GM10248 (cell line): Measurements from ENCODE around the gene NXPH1.

ENCODE experiments used
- CTCF ChIA-PET: fragments of 300-600 bp; sonication (Branson Sonifier 250); formaldehyde crosslinking; extraction: SDS; loops from one replicate; lab custom pipeline; 2021; ENCODE audit warnings: antibody characterized with exemption; lab: Yijun Ruan, JAX
- POLR2A ChIA-PET: fragments of 350-650 bp; sonication (Branson Sonifier 250); formaldehyde crosslinking; extraction: SDS; loops from one replicate; lab custom pipeline; 2020; ENCODE audit warnings: antibody characterized with exemption; lab: Yijun Ruan, JAX
- DNase-seq: peaks from one replicate; pipeline ENCODE4 v3.0.0; 2012; ENCODE audit errors: extremely low spot score
- TF ChIP-seq, protein P1 (sequence below): IDR thresholded peaks from 2 replicates; pipeline ENCODE4 v1.5.1; 2012; ENCODE audit warnings: mild to moderate bottlenecking, low read depth; ENCODE audit errors: extremely low read depth, missing control alignments, control extremely low read depth

NXPH1 gene

DNA sequence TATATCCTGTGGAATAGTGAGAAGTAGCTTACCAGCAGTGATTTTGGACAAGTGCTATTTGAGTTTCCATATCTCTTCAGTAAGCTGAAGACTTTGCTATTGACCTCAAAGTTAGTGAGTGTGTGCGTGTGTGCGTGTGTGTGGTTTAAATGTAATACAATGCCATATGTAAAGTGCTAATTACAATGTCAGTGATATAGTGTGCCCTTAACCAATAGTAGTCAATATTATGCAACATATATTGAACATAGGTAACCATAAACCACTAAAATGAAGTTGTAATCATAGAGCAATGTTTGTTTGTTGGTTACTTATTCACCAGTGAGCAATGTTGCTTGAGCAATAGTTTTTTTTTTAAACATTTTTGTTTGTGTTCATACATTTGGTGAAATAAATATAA lies 309.4 kb downstream of the NXPH1 start:
- POLR2A ChIA-PET = no interaction called here
- no peak for DNase-seq
- TF ChIP-seq, protein P1, sequence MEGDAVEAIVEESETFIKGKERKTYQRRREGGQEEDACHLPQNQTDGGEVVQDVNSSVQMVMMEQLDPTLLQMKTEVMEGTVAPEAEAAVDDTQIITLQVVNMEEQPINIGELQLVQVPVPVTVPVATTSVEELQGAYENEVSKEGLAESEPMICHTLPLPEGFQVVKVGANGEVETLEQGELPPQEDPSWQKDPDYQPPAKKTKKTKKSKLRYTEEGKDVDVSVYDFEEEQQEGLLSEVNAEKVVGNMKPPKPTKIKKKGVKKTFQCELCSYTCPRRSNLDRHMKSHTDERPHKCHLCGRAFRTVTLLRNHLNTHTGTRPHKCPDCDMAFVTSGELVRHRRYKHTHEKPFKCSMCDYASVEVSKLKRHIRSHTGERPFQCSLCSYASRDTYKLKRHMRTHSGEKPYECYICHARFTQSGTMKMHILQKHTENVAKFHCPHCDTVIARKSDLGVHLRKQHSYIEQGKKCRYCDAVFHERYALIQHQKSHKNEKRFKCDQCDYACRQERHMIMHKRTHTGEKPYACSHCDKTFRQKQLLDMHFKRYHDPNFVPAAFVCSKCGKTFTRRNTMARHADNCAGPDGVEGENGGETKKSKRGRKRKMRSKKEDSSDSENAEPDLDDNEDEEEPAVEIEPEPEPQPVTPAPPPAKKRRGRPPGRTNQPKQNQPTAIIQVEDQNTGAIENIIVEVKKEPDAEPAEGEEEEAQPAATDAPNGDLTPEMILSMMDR = no peak
- CTCF ChIA-PET = no interaction called here

DNA sequence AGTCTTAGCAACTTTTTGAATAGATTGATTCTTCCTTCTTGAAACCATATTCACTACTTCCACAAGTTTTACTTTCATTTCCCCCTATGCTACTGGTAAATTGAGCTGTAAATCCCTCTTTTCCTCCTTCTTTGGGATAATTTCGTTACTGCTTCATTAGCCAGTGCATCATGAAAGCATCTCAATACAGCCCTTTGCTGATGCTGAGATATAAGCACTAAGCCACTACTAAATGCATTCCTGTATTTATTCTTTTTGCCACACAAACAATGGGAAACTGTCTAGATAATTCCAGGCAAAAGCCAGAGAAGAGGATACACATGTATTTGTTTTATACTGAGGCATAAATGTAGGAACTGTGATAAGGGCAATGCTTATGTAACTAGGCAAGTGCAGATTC lies 313.9 kb downstream of the NXPH1 start:
- CTCF ChIA-PET = no interaction called here
- POLR2A ChIA-PET = no interaction called here
- TF ChIP-seq, protein P1 = no peak
- no peak for DNase-seq

DNA sequence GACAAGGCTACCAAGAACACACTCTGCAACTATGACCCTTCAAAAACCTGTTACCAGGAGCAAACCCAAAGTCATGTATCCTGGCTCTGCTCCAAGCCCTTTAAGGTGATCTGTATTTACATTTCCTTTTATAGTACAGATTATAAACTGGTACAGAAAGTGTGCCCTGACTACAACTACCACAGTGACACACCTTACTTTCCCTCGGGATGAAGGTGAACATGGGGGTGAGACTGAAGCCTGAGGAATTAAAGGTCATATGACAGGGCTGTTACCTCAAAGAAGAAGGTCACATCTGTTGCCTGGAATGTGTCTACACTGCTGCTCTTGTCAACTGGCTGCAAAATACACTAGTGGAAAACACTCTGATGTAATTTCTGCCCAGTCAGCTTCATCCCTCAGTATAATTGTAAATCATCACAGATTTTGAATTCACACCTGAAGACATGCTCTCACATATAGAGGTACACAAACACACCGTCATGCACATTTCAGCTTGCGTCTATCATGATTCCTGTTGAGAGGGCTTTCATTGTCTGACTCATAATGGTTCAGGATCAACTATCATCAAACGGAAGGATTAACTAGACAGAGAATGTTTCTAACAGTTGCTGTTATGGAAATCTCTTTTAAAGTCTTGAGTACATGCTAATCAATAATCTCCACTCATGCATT lies 318.3 kb downstream of the NXPH1 start:
- ChIA-PET CTCF (interaction anchor here (1.1 kb wide), 2 partner anchors 15 to 17 kb away, joined by 3 read pairs; no protein-coding TSS in a partner anchor), POLR2A (no interaction called here)
- DNase-seq = no peak
- TF ChIP-seq, protein P1 = no peak

DNA sequence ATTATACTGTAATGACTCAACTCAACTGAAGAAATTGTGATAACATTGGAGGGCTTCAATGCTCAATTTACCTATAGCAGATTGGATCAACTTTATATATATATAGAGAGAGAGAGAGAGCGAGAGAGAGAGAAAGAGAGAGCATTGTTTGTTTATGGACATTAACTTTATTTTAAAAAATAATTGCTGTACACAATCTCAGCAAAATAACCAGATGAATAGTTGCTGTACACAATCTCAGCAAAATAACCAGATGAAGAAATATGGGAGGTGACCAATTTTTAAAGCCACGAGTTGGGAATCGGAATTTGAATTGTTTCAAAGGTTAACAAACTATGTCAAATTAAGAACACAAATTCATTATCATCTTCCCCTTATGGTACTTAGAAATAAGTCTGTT lies 319.9 kb downstream of the NXPH1 start:
- no peak for DNase-seq
- TF ChIP-seq, protein P1 = no peak
- POLR2A ChIA-PET = no interaction called here
- CTCF ChIA-PET = no interaction called here

DNA sequence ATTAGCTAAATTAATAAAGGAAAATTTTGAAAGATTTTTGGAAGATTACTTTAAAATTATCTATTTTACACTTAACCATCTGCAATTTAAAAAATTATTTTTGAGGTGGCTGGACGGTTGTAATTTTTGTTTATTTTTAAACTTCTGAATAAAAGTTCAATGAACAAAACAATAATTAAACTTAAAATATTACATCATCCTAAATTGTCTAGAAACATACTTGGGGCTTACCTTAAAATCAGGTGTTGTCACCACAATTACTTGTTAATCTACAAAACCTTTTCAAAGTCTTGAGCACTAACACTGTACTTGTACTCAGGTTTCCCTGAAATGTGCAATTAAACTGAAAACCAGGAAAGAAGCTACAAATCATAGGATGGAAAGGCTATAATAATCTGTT lies 328.3 kb downstream of the NXPH1 start:
- ChIA-PET POLR2A (no interaction called here), CTCF (no interaction called here)
- DNase-seq = no peak
- TF ChIP-seq, protein P1 = no peak

DNA sequence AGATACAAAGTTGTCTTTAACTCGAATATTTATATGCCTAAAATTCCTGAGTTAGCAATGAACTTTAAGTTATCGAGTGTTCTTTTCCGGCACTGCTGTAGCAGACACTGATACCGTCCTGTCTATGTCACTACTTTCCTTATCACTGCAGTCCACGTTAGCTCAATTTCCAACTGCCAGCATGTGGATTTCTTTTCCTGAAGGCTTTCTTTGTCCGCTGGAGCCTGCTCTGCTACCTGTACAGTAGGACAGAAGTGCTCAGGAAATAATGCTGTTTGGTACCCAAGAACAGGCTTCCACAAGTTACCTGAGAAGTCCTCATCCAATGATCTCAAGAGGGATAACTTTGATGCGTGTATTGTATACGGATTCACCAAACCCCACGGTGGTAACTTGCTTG lies 329.4 kb downstream of the NXPH1 start:
- no peak for DNase-seq
- POLR2A ChIA-PET = no interaction called here
- CTCF ChIA-PET = no interaction called here
- TF ChIP-seq, protein P1 = no peak
